HCT116 (cell line): Measurements from ENCODE around the gene KNL1. TPM values are rescaled to one million over a fixed set of nuclear protein-coding genes. Genes with fewer than 3 reads are reported as not detected.

Experiments
- ATAC-seq: fragments of 200-7000 bp; cut with Tn5 transposase; 2 replicates; pipeline ENCODE4 v1.9.1; 2020; ENCODE audit warnings: mild to moderate bottlenecking, moderate library complexity
- BruUV-seq: library from RNA; stranded (reverse); fragments of 400-500 nt; replicated peaks from 2 replicates; lab custom pipeline; 2021; lab: Mats Ljungman, UMichigan
- CTCF ChIA-PET: fragments of 300-600 bp; sonication (Branson Sonifier 250); formaldehyde crosslinking; loops from one replicate; lab custom pipeline; 2021; ENCODE audit warnings: antibody characterized with exemption; lab: Charles Lee
- POLR2A ChIA-PET: fragments of 300-600, 350-600 bp; sonication (Branson Sonifier 250); formaldehyde crosslinking; loops from one replicate; lab custom pipeline; 2021; ENCODE audit warnings: antibody characterized with exemption; lab: Charles Lee
- RAD21 ChIA-PET, 2 experiments: fragments of 300-600 bp; sonication (Branson Sonifier 250); formaldehyde crosslinking; loops; one replicate each; lab custom pipeline; 2023; ENCODE audit warnings: low total read pairs in 2 of 2; ENCODE audit not compliant: uncharacterized antibody in 2 of 2, unreplicated experiment in 2 of 2, low non-redundant PET in 1 of 2; lab: Charles Lee
- DNase-seq: peaks from one replicate; pipeline ENCODE4 v3.0.0-alpha.2; 2010; ENCODE audit warnings: low read depth, low spot score
- H2AFZ ChIP-seq: fragments of 200-600 bp; shearing (Covaris generic), sonication (generic); 2 replicates; pipeline ENCODE4 v1.6.1; 2017; ENCODE audit warnings: low read depth, mixed run types, mixed read lengths, antibody characterized with exemption, low read length; ENCODE audit not compliant: poor library complexity, severe bottlenecking
- H3K27ac ChIP-seq: 2 replicates; pipeline ENCODE4 v1.5.1; 2012; ENCODE audit warnings: low read depth, low read length
- H3K27me3 ChIP-seq: fragments of 200-600 bp; sonication (generic); 2 replicates; pipeline ENCODE4 v1.6.1; 2016; ENCODE audit warnings: mixed run types, low read length, mixed read lengths; ENCODE audit not compliant: insufficient read depth
- H3K36me3 ChIP-seq, 2 experiments: fragments of 200-500 bp in 1 of 2; fragments of 200-600 bp in 1 of 2; sonication (Bioruptor generic) in 1 of 2; sonication (generic) in 1 of 2; 2 replicates each; pipeline versions ENCODE4 v1.5.1 to v1.6.1; 2014 to 2016; ENCODE audit warnings: low read length in 2 of 2, inconsistent platforms in 1 of 2, mixed read lengths in 1 of 2, mixed run types in 1 of 2; ENCODE audit not compliant: insufficient read depth in 2 of 2, control insufficient read depth in 1 of 2
- H3K4me1 ChIP-seq, 2 experiments: fragments of 200-600 bp in 1 of 2; sonication (generic) in 1 of 2; 2 replicates each; pipeline versions ENCODE4 v1.5.1 to v1.6.1; 2012 to 2017; ENCODE audit warnings: low read length in 2 of 2, inconsistent platforms in 1 of 2, mild to moderate bottlenecking in 1 of 2, mixed read lengths in 1 of 2, mixed run types in 1 of 2, moderate library complexity in 1 of 2; ENCODE audit not compliant: insufficient read depth in 2 of 2, control insufficient read depth in 1 of 2
- H3K4me2 ChIP-seq: fragments of 200-600 bp; sonication (generic); 2 replicates; pipeline ENCODE4 v1.6.1; 2017; ENCODE audit warnings: mixed run types, low read length, mixed read lengths
- H3K4me3 ChIP-seq, 2 experiments: fragments of 200-600 bp in 1 of 2; sonication (generic) in 1 of 2; replicated peaks in 1 of 2; 2 replicates each; pipeline ENCODE4 v1.5.1; 2011 to 2016; ENCODE audit warnings: low read length in 2 of 2, control low read depth in 1 of 2, low read depth in 1 of 2, mild to moderate bottlenecking in 1 of 2, mixed read lengths in 1 of 2, mixed run types in 1 of 2
- H3K79me2 ChIP-seq: fragments of 200-600 bp; sonication (generic); 2 replicates; pipeline ENCODE4 v1.6.1; 2017; ENCODE audit warnings: mild to moderate bottlenecking, mixed run types, low read length, moderate library complexity, mixed read lengths; ENCODE audit not compliant: insufficient read depth
- H3K9ac ChIP-seq: fragments of 200-600 bp; sonication (generic); 2 replicates; pipeline ENCODE4 v1.6.1; 2016; ENCODE audit warnings: low read length, mixed read lengths
- H3K9me2 ChIP-seq: fragments of 200-600 bp; sonication (generic), shearing (Covaris generic); 2 replicates; pipeline ENCODE4 v1.6.1; 2017; ENCODE audit warnings: mixed run types, mild to moderate bottlenecking, moderate library complexity; ENCODE audit not compliant: insufficient read depth
- H3K9me3 ChIP-seq, 2 experiments: fragments of 200-500 bp in 1 of 2; fragments of 200-600 bp in 1 of 2; sonication (Bioruptor generic) in 1 of 2; sonication (generic) in 1 of 2; 2 replicates each; pipeline ENCODE4 v1.6.1; 2014 to 2017; ENCODE audit warnings: low read length in 2 of 2, mixed read lengths in 2 of 2, inconsistent platforms in 1 of 2, low read depth in 1 of 2, mild to moderate bottlenecking in 1 of 2, mixed run types in 1 of 2, moderate library complexity in 1 of 2; ENCODE audit not compliant: control insufficient read depth in 1 of 2, insufficient read depth in 1 of 2
- H4K20me1 ChIP-seq: fragments of 200-600 bp; sonication (generic), shearing (Covaris generic); 2 replicates; pipeline ENCODE4 v1.6.1; 2017; ENCODE audit warnings: mixed run types, mild to moderate bottlenecking, moderate library complexity; ENCODE audit not compliant: insufficient read depth
- CBX3 ChIP-seq: IDR thresholded peaks from 2 replicates; pipeline ENCODE4 v1.6.1; 2012; ENCODE audit warnings: low read depth
- CEBPB ChIP-seq: IDR thresholded peaks from 2 replicates; pipeline ENCODE4 v1.6.1; 2012; ENCODE audit warnings: low read depth
- CTCF ChIP-seq, 3 experiments: fragments of 200-600 bp in 1 of 3; sonication (generic) in 1 of 3; IDR thresholded peaks in 2 of 3; conservative IDR thresholded peaks in 1 of 3; 2 replicates each; pipeline ENCODE4 v1.5.1; 2012 to 2017; ENCODE audit warnings: low read depth in 2 of 3, low read length in 2 of 3, antibody characterized with exemption in 1 of 3, borderline replicate concordance in 1 of 3, control low read depth in 1 of 3, mild to moderate bottlenecking in 1 of 3, mixed read lengths in 1 of 3, mixed run types in 1 of 3, moderate library complexity in 1 of 3; ENCODE audit not compliant: insufficient read depth in 1 of 3
- EGR1 ChIP-seq: IDR thresholded peaks from 2 replicates; pipeline ENCODE4 v1.6.1; 2012; ENCODE audit warnings: low read depth
- EZH2 ChIP-seq: fragments of 200-600 bp; sonication (generic); IDR thresholded peaks from 2 replicates; pipeline ENCODE4 v1.6.1; 2017; ENCODE audit warnings: antibody characterized with exemption, mixed run types
- FOSL1 ChIP-seq: IDR thresholded peaks from 2 replicates; pipeline ENCODE4 v1.6.1; 2012; ENCODE audit warnings: low read depth
- JUND ChIP-seq: IDR thresholded peaks from 2 replicates; pipeline ENCODE4 v1.6.1; 2012
- MAX ChIP-seq: IDR thresholded peaks from 2 replicates; pipeline ENCODE4 v1.6.1; 2012
- POLR2AphosphoS5 ChIP-seq: IDR thresholded peaks from 2 replicates; pipeline ENCODE4 v1.6.1; 2011; ENCODE audit warnings: mild to moderate bottlenecking, low read depth, low read length, moderate library complexity
- SIN3A ChIP-seq: IDR thresholded peaks from 2 replicates; pipeline ENCODE4 v1.6.1; 2012; ENCODE audit warnings: low read depth
- SP1 ChIP-seq: IDR thresholded peaks from 2 replicates; pipeline ENCODE4 v1.6.1; 2012; ENCODE audit warnings: low read depth
- SRF ChIP-seq: IDR thresholded peaks from 2 replicates; pipeline ENCODE4 v1.6.1; 2012; ENCODE audit warnings: low read depth
- ZBTB33 ChIP-seq: IDR thresholded peaks from 2 replicates; pipeline ENCODE4 v1.6.1; 2011; ENCODE audit warnings: mild to moderate bottlenecking, low read length, moderate library complexity; ENCODE audit not compliant: insufficient replicate concordance; ENCODE audit errors: extremely low read depth
- intact Hi-C: fragments of 100-400 bp; cut with micrococcal nuclease; formaldehyde crosslinking; loops from 2 replicates; pipeline ENCODE4 v1.10.0; 2022
- total RNA-seq: library from RNA; stranded (reverse); gene quantifications from one replicate; pipeline ENCODE4 v1.2.1, GENCODE V29; 2021; ENCODE audit not compliant: unreplicated experiment
- TF ChIP-seq, protein P1 (sequence below): IDR thresholded peaks from 2 replicates; pipeline ENCODE4 v1.6.1; 2012

KNL1 gene
- total RNA-seq, 1 experiment from 2014 or later = 30.6 TPM

- Histone ChIP-seq H3K9ac (no peak overlapping the region), H3K4me3 (no peak overlapping the region), H3K4me1 (peaks cover 0 to 9% of the 10 kb centered on the region in 2 experiments; a peak in 2 of 4 replicates), H3K4me2 (no peak overlapping the region), H3K9me3 (no peaks in the 10 kb centered on the region), H3K9me2 (no peaks in the 10 kb centered on the region), H4K20me1 (no peaks in the 10 kb centered on the region), H3K27ac (no peak overlapping the region), H2AFZ (no peak overlapping the region), H3K27me3 (no peaks in the 10 kb centered on the region), H3K36me3 (0 out of 4 replicates have a peak, but pooled peaks cover 0 to 1% of the 10 kb centered on the region in 2 experiments), H3K79me2 (peaks cover 76% of the 10 kb centered on the region)
- ChIA-PET POLR2A (no interaction called here), CTCF (interaction anchor here (3.7 kb wide), 1 partner anchor 9 kb away, joined by 13 read pairs; no protein-coding TSS in a partner anchor), RAD21 (no interaction called here)
- no peak for DNase-seq
- TF ChIP-seq SIN3A (no peak), ZBTB33 (no peak), SRF (no peak), POLR2AphosphoS5 (no peak), CEBPB (no peak)
- no TSS peak for BruUV-seq
- intact Hi-C loops = loop anchor here (10.0 kb wide), 1 partner anchor 186 kb away; no protein-coding TSS in a partner anchor
- ATAC-seq = no peak
Observed at GRCh38 chr15:40598672-40599071, 4.6 kb downstream of the KNL1 start.

DNA sequence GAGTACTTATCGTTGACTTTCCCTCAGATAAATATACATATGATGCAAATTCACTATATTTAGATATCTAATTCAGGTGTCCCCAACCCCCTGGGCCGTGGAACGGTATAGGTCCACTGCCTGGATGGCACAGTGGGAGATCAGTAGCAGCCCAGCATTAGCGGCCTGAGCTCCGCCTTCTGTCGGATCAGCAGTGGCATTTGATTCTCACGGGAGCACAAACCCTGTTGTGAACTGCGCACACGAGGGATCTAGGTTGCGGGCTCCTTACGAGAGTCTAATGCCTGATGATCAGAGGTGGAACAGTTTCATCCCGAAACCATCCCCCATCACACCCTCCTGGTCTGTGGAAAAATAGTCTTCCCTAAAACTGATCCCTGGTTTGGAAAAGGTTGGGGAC lies 6.9 kb downstream of the KNL1 start:
- Histone ChIP-seq H3K27ac (no peak overlapping the region), H3K9ac (no peak overlapping the region), H2AFZ (no peak overlapping the region), H3K36me3 (peaks cover 0 to 10% of the 10 kb centered on the region in 2 experiments; a peak in 1 of 4 replicates), H3K9me3 (no peaks in the 10 kb centered on the region), H3K27me3 (no peaks in the 10 kb centered on the region), H4K20me1 (no peaks in the 10 kb centered on the region), H3K4me1 (peaks cover 0 to 4% of the 10 kb centered on the region in 2 experiments; a peak in 1 of 4 replicates), H3K4me3 (no peak overlapping the region), H3K9me2 (no peaks in the 10 kb centered on the region), H3K79me2 (peaks cover 71% of the 10 kb centered on the region), H3K4me2 (no peak overlapping the region)
- ATAC-seq (no peak), DNase-seq (no peak)
- intact Hi-C loops = no loop called here
- RAD21 ChIA-PET = no interaction called here
- POLR2A ChIA-PET = no interaction called here
- CTCF ChIA-PET = interaction anchor here (1.3 to 3.7 kb wide), 2 partner anchors 11 to 294 kb away, joined by 3 to 13 read pairs; partner anchors contain the start of gene VPS18
- no TSS peak for BruUV-seq
- TF ChIP-seq EGR1 (no peak), SP1 (no peak), EZH2 (no peak), SRF (no peak), MAX (no peak), JUND (no peak), CBX3 (no peak), CTCF (IDR thresholded peaks at IDR 0.05 in 2 of 3, conservative IDR thresholded peaks at IDR 0.05 in 1 of 3; ENCODE audit: borderline replicate concordance in 1 of 3, insufficient read depth in 1 of 3, low read depth in 2 of 3, low read length in 2 of 3) (no peak), FOSL1 (no peak), ZBTB33 (no peak), CEBPB (no peak)
- TF ChIP-seq, protein P1, sequence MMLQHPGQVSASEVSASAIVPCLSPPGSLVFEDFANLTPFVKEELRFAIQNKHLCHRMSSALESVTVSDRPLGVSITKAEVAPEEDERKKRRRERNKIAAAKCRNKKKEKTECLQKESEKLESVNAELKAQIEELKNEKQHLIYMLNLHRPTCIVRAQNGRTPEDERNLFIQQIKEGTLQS = no peak
